Type B pancreatic cell (in vitro differentiated cells): ENCODE results near the gene SLC25A21. TPM values are rescaled to one million over a fixed set of nuclear protein-coding genes. Genes with fewer than 3 reads are reported as not detected.

Experiments used
- DNase-seq: peaks from one replicate; pipeline ENCODE4 v3.0.0; 2021; ENCODE audit warnings: mixed read lengths; ENCODE audit not compliant: unreplicated experiment; ENCODE audit errors: extremely low spot score
- H3K27ac Mint-ChIP-seq: 2 replicates; pipeline ENCODE4 v1.8.0; 2021; ENCODE audit warnings: mild to moderate bottlenecking, mixed read lengths
- H3K27me3 Mint-ChIP-seq: 2 replicates; pipeline ENCODE4 v1.8.0; 2021; ENCODE audit warnings: mixed read lengths
- H3K36me3 Mint-ChIP-seq: 2 replicates; pipeline ENCODE4 v1.8.0; 2021; ENCODE audit warnings: mixed read lengths
- H3K4me1 Mint-ChIP-seq: one replicate; pipeline ENCODE4 v1.8.0; 2021; ENCODE audit warnings: mixed read lengths; ENCODE audit not compliant: unreplicated experiment
- H3K4me3 Mint-ChIP-seq: 2 replicates; pipeline ENCODE4 v1.8.0; 2021; ENCODE audit warnings: mild to moderate bottlenecking, mixed read lengths
- H3K9me3 Mint-ChIP-seq: 2 replicates; pipeline ENCODE4 v1.8.0; 2021; ENCODE audit warnings: mixed read lengths
- CTCF ChIP-seq: fragments of 200-600 bp; sonication (generic); conservative IDR thresholded peaks from 2 replicates; pipeline ENCODE4 v1.5.0; 2021; ENCODE audit warnings: antibody characterized with exemption, mild to moderate bottlenecking
- total RNA-seq: library from RNA; stranded (reverse); gene quantifications from 2 replicates; pipeline ENCODE4 v1.2.1, GENCODE V29; 2021; ENCODE audit warnings: low replicate concordance

Gene SLC25A21
- total RNA-seq, 1 donor from 2014 or later = 0.58 TPM

- DNase-seq = no peak
- H3K27ac Mint-ChIP-seq = no peak overlapping the region
- H3K4me1 Mint-ChIP-seq = peaks cover 12% of the 10 kb centered on the region
- H3K36me3 Mint-ChIP-seq = no peaks in the 10 kb centered on the region
- H3K27me3 Mint-ChIP-seq = peaks cover 25% of the 10 kb centered on the region
- TF ChIP-seq CTCF = no peak
- no peak overlapping the region for H3K4me3 Mint-ChIP-seq
- H3K9me3 Mint-ChIP-seq = no peaks in the 10 kb centered on the region
These were observed 126.9 kb downstream of the SLC25A21 start for GRCh38 chr14:37045340-37046061.

GRCh38 chr14:37037636-37038387 lies 134.6 kb downstream of the SLC25A21 start:
- no peak for DNase-seq
- no peaks in the 10 kb centered on the region for H3K9me3 Mint-ChIP-seq
- peaks cover 4% of the 10 kb centered on the region for H3K36me3 Mint-ChIP-seq
- H3K27ac Mint-ChIP-seq = no peak overlapping the region
- peaks cover 9% of the 10 kb centered on the region for H3K27me3 Mint-ChIP-seq
- no peak for TF ChIP-seq CTCF
- no peak overlapping the region for H3K4me3 Mint-ChIP-seq
- H3K4me1 Mint-ChIP-seq = peaks cover 12% of the 10 kb centered on the region

GRCh38 chr14:37036669-37037341 lies 135.6 kb downstream of the SLC25A21 start:
- no peak for TF ChIP-seq CTCF
- no peak for DNase-seq
- H3K27ac Mint-ChIP-seq = no peak overlapping the region
- H3K27me3 Mint-ChIP-seq = peaks cover 8% of the 10 kb centered on the region
- H3K4me3 Mint-ChIP-seq = no peak overlapping the region
- peaks cover 12% of the 10 kb centered on the region for H3K4me1 Mint-ChIP-seq
- H3K36me3 Mint-ChIP-seq = peaks cover 4% of the 10 kb centered on the region
- H3K9me3 Mint-ChIP-seq = no peaks in the 10 kb centered on the region

- Mint-ChIP-seq H3K4me1 (peaks cover 12% of the 10 kb centered on the region), H3K27ac (no peak overlapping the region), H3K4me3 (no peak overlapping the region), H3K36me3 (peaks cover 4% of the 10 kb centered on the region), H3K27me3 (peaks cover 7% of the 10 kb centered on the region), H3K9me3 (no peaks in the 10 kb centered on the region)
- DNase-seq = no peak
- no peak for TF ChIP-seq CTCF
These were observed 137.0 kb downstream of the SLC25A21 start for GRCh38 chr14:37035401-37035800.

- no peak for TF ChIP-seq CTCF
- Mint-ChIP-seq H3K9me3 (no peaks in the 10 kb centered on the region), H3K4me3 (no peak overlapping the region), H3K36me3 (peaks cover 4% of the 10 kb centered on the region), H3K4me1 (peaks cover 12% of the 10 kb centered on the region), H3K27me3 (peaks cover 7% of the 10 kb centered on the region), H3K27ac (no peak overlapping the region)
- DNase-seq = no peak
These were observed 137.8 kb downstream of the SLC25A21 start for GRCh38 chr14:37034410-37035285.
